ENCODE data around the gene APOO.

DNA sequence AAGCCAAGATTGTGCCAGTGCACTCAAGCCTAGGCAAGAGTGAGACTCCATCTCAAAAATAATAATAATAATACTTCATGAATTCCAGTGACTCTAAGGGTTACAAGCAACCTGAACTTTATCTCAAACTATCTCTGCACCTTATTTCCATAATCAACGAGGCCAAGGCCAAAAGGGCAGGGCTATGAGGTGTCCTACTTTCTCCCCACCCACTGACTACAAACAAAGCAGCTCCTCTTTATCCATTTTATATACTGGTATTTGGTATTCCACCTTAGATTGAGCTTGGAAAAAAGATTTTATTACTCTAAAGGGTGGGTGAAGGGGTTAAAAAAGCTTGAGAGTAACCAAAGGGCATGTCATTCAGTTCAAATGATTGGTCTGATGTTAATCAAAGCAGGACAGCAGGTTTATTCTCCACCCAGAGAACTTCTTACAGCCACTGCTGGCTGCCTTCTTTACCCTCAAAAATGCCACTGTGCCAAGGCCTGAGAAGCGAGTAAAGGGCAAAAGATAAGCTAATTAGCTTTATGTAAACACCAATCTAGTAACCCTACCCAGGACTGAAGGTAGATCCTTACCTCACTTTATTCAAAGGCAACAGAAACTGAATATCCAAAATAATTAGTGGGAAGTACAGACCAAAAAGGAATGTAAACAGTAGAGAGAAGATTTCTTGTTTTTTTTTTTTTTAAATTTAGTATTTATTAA is 28.2 kb downstream of the APOO start:
- TF ChIP-seq, protein P1, sequence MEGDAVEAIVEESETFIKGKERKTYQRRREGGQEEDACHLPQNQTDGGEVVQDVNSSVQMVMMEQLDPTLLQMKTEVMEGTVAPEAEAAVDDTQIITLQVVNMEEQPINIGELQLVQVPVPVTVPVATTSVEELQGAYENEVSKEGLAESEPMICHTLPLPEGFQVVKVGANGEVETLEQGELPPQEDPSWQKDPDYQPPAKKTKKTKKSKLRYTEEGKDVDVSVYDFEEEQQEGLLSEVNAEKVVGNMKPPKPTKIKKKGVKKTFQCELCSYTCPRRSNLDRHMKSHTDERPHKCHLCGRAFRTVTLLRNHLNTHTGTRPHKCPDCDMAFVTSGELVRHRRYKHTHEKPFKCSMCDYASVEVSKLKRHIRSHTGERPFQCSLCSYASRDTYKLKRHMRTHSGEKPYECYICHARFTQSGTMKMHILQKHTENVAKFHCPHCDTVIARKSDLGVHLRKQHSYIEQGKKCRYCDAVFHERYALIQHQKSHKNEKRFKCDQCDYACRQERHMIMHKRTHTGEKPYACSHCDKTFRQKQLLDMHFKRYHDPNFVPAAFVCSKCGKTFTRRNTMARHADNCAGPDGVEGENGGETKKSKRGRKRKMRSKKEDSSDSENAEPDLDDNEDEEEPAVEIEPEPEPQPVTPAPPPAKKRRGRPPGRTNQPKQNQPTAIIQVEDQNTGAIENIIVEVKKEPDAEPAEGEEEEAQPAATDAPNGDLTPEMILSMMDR (IDR thresholded peaks at IDR 0.05): no peak
- no peak for TF ChIP-seq EZH2 (IDR thresholded peaks at IDR 0.05)
